K562 (cell line): Measurements from ENCODE around the gene ZNF32. TPM values are rescaled to one million over a fixed set of nuclear protein-coding genes. Genes with fewer than 3 reads are reported as not detected.

Experiments
- DDX20 ChIP-seq: fragments of 450-650 bp; IDR thresholded peaks from 2 replicates; pipeline ENCODE4 v1.6.1; 2016; ENCODE audit warnings: missing genetic modification characterization, low read depth, mild to moderate bottlenecking, missing compliant biosample characterization, moderate library complexity
- EHMT2 ChIP-seq: fragments of 450-650 bp; IDR thresholded peaks from 2 replicates; pipeline ENCODE4 v1.6.1; 2018; ENCODE audit warnings: antibody characterized with exemption
- FOSL1 ChIP-seq: fragments of 200-800 bp; sonication (Bioruptor generic); conservative IDR thresholded peaks from 2 replicates; pipeline ENCODE4 v1.6.1; 2016; ENCODE audit warnings: missing genetic modification characterization, missing compliant biosample characterization
- FOXK1 ChIP-seq: sonication (generic); formaldehyde crosslinking; IDR thresholded peaks from 2 replicates; pipeline ENCODE4 v1.8.0; 2022; ENCODE audit warnings: missing genetic modification reagents, mild to moderate bottlenecking, borderline replicate concordance
- MED1 ChIP-seq: sonication (generic); formaldehyde crosslinking; IDR thresholded peaks from 2 replicates; pipeline ENCODE4 v1.8.1; 2023; ENCODE audit warnings: missing genetic modification reagents, borderline replicate concordance
- NFE2L1 ChIP-seq: fragments of 450-650 bp; IDR thresholded peaks from 2 replicates; pipeline ENCODE4 v1.6.1; 2016; ENCODE audit warnings: missing genetic modification characterization, low read depth, mild to moderate bottlenecking, missing compliant biosample characterization, moderate library complexity, borderline replicate concordance
- PTRF ChIP-seq: fragments of 450-650 bp; IDR thresholded peaks from 2 replicates; pipeline ENCODE4 v1.6.1; 2016; ENCODE audit warnings: mild to moderate bottlenecking, missing genetic modification characterization, missing compliant biosample characterization
- SRSF9 ChIP-seq: fragments of 200-400 bp; formaldehyde crosslinking; IDR thresholded peaks from 2 replicates; pipeline ENCODE4 v1.6.1; 2017; ENCODE audit warnings: low read depth, low read length, borderline replicate concordance
- TAF9B ChIP-seq: fragments of 450-650 bp; IDR thresholded peaks from 2 replicates; pipeline ENCODE4 v1.6.1; 2018; ENCODE audit warnings: mild to moderate bottlenecking; ENCODE audit not compliant: partially characterized antibody
- polyA plus RNA-seq, 8 experiments: library from polyadenylated mRNA; depleted of rRNA in 4 of 8; stranded (reverse) in 5 of 8; unstranded in 3 of 8; fragments of >200 nt; fragmentation: Nextera tagmentation in 2 of 8; fragmentation: Illumina TruSeq in 1 of 8; extraction: Ambion mirVana in 2 of 8; extraction: Trizol in 1 of 8; gene quantifications; 2 replicates each; pipeline versions ENCODE4 v1.2.1 to v1.2.3, GENCODE V29; 2011 to 2014; ENCODE audit warnings: inconsistent platforms in 1 of 8, missing spikeins in 1 of 8
- total RNA-seq, 7 experiments: library from RNA; depleted of rRNA in 6 of 7; stranded (reverse); fragments of >200 nt in 6 of 7; fragmentation: Illumina TruSeq in 2 of 7; extraction: Trizol in 2 of 7; gene quantifications; 2 replicates each; pipeline versions ENCODE4 v1.2.1 to v1.2.3, GENCODE V29; 2011 to 2021; ENCODE audit warnings: low replicate concordance in 1 of 7
- TF ChIP-seq, protein P1 (sequence below): conservative IDR thresholded peaks from 2 replicates; pipeline ENCODE4 v1.6.1; 2011; ENCODE audit warnings: low read depth, mild to moderate bottlenecking, low read length; ENCODE audit not compliant: control insufficient read depth
- TF ChIP-seq, protein P2 (sequence below), 2 experiments: IDR thresholded peaks; 2 replicates each; pipeline ENCODE4 v1.6.1; 2012; ENCODE audit warnings: improper control_type of control experiment in 2 of 2, low read depth in 2 of 2, low read length in 2 of 2, borderline replicate concordance in 1 of 2
- TF ChIP-seq, protein P3 (sequence below): fragments of 250-450 bp; sonication (Bioruptor Pico); IDR thresholded peaks from 2 replicates; pipeline ENCODE4 v1.8.0; 2022; ENCODE audit warnings: moderate library complexity, mild to moderate bottlenecking, inconsistent platforms
- TF ChIP-seq, protein P4 (sequence below): fragments of 250-450 bp; sonication (Bioruptor Pico); IDR thresholded peaks from 2 replicates; pipeline ENCODE4 v1.8.0; 2021; ENCODE audit warnings: moderate library complexity, mild to moderate bottlenecking, inconsistent platforms
- TF ChIP-seq, protein P5 (sequence below): sonication (generic); IDR thresholded peaks from 2 replicates; pipeline ENCODE4 v1.6.1; 2016
- TF ChIP-seq, protein P6 (sequence below): sonication (generic); formaldehyde crosslinking; IDR thresholded peaks from 2 replicates; pipeline ENCODE4 v1.8.1; 2022; ENCODE audit warnings: missing genetic modification reagents
- TF ChIP-seq, protein P7 (sequence below): fragments of 250-450 bp; sonication (Bioruptor Pico); IDR thresholded peaks from 2 replicates; pipeline ENCODE4 v1.8.0; 2022; ENCODE audit warnings: inconsistent platforms

The ZNF32 gene
- total and polyA plus RNA-seq, 9 of the 15 experiments (the other 6 are each of a cell fraction or from before 2014, with no cell fraction given), result 17.3 to 57.0 (median 26.3) TPM

DNA sequence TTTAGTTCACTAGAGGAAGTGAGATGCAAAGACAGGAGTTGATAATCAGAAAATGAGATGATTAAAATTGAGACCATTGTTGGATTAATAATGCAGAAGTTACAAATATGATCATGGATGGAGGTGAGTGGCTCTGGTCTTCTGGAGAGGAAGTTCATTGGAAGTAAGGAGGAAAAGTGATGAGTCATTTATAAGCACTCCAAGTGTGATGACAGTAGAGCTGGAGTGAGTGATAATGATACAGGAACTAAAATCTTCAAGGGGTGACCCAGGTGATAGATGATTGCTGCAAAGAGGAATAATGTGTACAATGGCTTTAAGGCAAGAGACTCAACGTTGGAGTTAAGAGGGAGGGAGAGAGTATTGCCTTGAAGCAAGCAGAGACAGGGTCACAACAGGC, 20.7 kb downstream of the ZNF32 start (continued):
- TF ChIP-seq, protein P1, sequence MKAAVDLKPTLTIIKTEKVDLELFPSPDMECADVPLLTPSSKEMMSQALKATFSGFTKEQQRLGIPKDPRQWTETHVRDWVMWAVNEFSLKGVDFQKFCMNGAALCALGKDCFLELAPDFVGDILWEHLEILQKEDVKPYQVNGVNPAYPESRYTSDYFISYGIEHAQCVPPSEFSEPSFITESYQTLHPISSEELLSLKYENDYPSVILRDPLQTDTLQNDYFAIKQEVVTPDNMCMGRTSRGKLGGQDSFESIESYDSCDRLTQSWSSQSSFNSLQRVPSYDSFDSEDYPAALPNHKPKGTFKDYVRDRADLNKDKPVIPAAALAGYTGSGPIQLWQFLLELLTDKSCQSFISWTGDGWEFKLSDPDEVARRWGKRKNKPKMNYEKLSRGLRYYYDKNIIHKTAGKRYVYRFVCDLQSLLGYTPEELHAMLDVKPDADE, result no peak
- TF ChIP-seq, protein P2, sequence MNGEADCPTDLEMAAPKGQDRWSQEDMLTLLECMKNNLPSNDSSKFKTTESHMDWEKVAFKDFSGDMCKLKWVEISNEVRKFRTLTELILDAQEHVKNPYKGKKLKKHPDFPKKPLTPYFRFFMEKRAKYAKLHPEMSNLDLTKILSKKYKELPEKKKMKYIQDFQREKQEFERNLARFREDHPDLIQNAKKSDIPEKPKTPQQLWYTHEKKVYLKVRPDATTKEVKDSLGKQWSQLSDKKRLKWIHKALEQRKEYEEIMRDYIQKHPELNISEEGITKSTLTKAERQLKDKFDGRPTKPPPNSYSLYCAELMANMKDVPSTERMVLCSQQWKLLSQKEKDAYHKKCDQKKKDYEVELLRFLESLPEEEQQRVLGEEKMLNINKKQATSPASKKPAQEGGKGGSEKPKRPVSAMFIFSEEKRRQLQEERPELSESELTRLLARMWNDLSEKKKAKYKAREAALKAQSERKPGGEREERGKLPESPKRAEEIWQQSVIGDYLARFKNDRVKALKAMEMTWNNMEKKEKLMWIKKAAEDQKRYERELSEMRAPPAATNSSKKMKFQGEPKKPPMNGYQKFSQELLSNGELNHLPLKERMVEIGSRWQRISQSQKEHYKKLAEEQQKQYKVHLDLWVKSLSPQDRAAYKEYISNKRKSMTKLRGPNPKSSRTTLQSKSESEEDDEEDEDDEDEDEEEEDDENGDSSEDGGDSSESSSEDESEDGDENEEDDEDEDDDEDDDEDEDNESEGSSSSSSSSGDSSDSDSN (IDR thresholded peaks at IDR 0.05; ENCODE audit: borderline replicate concordance in 1 of 2, low read depth in 2 of 2, low read length in 2 of 2), result no peak
- TF ChIP-seq MED1 (CRISPR knock-in tag), result no peak
- TF ChIP-seq SRSF9, result no peak
- no peak for TF ChIP-seq FOXK1 (CRISPR knock-in tag)
- TF ChIP-seq, protein P3, sequence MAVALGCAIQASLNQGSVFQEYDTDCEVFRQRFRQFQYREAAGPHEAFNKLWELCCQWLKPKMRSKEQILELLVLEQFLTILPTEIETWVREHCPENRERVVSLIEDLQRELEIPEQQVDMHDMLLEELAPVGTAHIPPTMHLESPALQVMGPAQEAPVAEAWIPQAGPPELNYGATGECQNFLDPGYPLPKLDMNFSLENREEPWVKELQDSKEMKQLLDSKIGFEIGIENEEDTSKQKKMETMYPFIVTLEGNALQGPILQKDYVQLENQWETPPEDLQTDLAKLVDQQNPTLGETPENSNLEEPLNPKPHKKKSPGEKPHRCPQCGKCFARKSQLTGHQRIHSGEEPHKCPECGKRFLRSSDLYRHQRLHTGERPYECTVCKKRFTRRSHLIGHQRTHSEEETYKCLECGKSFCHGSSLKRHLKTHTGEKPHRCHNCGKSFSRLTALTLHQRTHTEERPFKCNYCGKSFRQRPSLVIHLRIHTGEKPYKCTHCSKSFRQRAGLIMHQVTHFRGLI (CRISPR knock-in tag), result no peak
- TF ChIP-seq, protein P4, sequence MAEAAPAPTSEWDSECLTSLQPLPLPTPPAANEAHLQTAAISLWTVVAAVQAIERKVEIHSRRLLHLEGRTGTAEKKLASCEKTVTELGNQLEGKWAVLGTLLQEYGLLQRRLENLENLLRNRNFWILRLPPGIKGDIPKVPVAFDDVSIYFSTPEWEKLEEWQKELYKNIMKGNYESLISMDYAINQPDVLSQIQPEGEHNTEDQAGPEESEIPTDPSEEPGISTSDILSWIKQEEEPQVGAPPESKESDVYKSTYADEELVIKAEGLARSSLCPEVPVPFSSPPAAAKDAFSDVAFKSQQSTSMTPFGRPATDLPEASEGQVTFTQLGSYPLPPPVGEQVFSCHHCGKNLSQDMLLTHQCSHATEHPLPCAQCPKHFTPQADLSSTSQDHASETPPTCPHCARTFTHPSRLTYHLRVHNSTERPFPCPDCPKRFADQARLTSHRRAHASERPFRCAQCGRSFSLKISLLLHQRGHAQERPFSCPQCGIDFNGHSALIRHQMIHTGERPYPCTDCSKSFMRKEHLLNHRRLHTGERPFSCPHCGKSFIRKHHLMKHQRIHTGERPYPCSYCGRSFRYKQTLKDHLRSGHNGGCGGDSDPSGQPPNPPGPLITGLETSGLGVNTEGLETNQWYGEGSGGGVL, result no peak
- TF ChIP-seq NFE2L1 (tag), result peak; percentile 90
- TF ChIP-seq EHMT2, result peak; percentile 82
- TF ChIP-seq, protein P5, sequence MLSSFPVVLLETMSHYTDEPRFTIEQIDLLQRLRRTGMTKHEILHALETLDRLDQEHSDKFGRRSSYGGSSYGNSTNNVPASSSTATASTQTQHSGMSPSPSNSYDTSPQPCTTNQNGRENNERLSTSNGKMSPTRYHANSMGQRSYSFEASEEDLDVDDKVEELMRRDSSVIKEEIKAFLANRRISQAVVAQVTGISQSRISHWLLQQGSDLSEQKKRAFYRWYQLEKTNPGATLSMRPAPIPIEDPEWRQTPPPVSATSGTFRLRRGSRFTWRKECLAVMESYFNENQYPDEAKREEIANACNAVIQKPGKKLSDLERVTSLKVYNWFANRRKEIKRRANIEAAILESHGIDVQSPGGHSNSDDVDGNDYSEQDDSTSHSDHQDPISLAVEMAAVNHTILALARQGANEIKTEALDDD, result no peak
- TF ChIP-seq PTRF (tag), result no peak
- TF ChIP-seq, protein P6, sequence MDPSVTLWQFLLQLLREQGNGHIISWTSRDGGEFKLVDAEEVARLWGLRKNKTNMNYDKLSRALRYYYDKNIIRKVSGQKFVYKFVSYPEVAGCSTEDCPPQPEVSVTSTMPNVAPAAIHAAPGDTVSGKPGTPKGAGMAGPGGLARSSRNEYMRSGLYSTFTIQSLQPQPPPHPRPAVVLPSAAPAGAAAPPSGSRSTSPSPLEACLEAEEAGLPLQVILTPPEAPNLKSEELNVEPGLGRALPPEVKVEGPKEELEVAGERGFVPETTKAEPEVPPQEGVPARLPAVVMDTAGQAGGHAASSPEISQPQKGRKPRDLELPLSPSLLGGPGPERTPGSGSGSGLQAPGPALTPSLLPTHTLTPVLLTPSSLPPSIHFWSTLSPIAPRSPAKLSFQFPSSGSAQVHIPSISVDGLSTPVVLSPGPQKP, result no peak
- TF ChIP-seq TAF9B, result no peak
- TF ChIP-seq, protein P7, sequence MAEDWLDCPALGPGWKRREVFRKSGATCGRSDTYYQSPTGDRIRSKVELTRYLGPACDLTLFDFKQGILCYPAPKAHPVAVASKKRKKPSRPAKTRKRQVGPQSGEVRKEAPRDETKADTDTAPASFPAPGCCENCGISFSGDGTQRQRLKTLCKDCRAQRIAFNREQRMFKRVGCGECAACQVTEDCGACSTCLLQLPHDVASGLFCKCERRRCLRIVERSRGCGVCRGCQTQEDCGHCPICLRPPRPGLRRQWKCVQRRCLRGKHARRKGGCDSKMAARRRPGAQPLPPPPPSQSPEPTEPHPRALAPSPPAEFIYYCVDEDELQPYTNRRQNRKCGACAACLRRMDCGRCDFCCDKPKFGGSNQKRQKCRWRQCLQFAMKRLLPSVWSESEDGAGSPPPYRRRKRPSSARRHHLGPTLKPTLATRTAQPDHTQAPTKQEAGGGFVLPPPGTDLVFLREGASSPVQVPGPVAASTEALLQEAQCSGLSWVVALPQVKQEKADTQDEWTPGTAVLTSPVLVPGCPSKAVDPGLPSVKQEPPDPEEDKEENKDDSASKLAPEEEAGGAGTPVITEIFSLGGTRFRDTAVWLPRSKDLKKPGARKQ, result no peak
- TF ChIP-seq DDX20 (tag), result no peak
- peak; percentile 45; the same call in 1 of the 2 replicates for TF ChIP-seq FOSL1 (tag)
